ENCODE measurements around the gene RNF223.

DNA sequence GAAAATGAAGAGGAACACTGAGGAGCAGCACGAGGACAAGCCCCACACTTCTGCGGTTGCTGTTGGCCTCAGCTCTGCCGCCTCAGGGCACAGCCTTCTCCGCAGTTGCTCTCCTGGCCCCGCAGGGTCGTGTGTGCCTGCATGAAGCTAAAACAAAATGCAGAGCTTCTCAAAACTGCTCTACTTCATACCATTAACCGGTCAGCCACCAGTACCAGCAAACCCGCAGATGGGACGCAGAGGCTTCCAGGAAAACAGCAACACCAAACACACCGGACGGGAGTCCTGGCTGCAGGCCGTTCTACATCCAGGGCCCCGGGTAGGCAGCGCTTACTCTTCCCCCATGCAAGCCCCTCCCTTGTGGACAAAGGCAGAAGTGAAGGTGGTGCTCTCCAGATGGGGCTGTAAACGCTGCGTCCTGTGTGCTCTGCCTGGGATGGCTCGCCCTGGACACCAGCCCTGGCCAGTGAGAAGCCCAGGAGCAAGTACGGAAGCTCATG lies 48.9 kb upstream of the RNF223 start:
- TF ChIP-seq EZH2 (IDR thresholded peaks at IDR 0.05; ENCODE audit: insufficient read depth, poor library complexity, severe bottlenecking) (no peak), EZH2phosphoT487 (IDR thresholded peaks at IDR 0.05; ENCODE audit: insufficient read depth, low read depth) (no peak)
